HG03442 (cell line): ENCODE results near the gene NUP133.
"Not testable (repeated sequence)": the region's sequence is repeated elsewhere in the genome, so short reads cannot be mapped to it uniquely, and the experiment has no call there.

Experiments used
- ATAC-seq: cut with Tn5 transposase; IDR thresholded peaks from one replicate; pipeline ENCODE4 v1.9.1; 2021; ENCODE audit warnings: mild to moderate bottlenecking, moderate library complexity; ENCODE audit not compliant: unreplicated experiment

The NUP133 gene

DNA sequence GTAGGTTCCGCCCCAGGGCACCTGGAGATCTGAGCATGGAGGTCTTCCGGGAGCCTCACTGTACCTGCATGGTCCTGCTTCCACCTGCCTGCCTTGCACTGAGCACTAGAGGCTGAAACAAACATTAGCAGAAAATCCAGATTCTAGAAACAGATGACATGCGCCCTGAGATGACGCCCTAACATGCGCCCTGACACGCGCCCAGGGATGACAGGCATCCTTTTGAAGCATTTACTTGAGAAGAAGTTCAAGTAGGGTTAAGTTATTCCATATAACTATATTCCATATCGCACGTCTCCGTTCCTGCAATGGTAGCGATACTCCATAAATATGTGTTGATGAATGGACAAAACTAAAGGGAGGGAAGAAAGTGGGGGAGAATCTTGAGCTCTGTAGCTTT, 87.9 kb downstream of the NUP133 start:
- no peak for ATAC-seq

DNA sequence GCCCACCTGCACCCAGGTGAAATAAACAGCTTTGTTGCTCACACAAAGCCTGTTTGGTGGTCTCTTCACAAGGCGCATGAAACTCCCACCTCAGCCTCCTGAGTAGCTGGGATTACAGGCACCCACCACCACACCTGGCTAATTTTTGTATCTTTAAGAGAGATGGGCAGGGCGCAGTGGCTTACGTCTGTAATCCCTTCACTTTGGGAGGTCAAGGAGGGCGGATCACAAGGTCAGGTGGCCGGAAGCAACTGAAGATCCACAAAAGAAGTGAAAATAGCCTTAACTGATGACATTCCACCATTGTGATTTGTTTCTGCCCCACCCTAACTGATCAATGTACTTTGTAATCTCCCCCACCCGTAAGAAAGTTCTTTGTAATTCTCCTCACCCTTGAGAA, 89.6 kb downstream of the NUP133 start:
- ATAC-seq, result not testable (repeated sequence)

DNA sequence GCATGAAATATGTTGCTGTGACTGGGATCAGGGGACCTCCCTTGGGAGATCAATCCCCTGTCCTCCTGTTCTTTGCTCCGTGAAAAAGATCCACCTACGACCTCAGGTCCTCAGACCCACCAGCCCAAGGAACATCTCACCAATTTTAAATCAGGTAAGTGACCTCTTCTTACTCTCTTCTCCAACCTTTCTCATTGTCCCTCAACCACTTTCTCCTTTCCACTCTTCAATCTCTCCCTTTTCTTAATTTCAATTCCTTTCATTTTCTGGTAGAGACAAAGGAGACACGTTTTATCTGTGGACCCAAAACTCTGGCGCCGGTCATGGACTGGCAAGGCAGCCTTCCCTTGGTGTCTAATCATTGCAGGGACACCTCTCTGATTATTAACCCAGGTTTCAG, 95.3 kb downstream of the NUP133 start:
- not testable (repeated sequence) for ATAC-seq

DNA sequence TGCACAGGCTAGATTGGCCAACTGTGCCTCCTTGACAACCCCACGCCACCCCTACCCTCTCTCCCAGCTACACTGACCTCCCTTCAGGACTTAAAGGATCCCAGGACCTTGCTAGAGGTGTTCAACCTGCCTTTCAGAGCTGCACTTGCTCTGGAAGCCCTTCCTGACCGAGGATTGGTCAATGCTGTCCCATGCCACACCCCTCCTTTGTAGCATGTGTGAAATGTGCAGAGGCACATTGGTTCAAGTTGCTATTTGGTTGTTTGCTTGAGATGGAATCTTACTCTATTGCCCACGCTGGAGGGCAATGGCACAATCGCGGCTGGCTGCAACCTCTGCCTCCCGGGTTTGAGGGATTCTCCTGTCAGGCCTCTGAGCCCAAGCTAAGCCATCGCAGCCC, 96.1 kb downstream of the NUP133 start:
- ATAC-seq, result no peak

DNA sequence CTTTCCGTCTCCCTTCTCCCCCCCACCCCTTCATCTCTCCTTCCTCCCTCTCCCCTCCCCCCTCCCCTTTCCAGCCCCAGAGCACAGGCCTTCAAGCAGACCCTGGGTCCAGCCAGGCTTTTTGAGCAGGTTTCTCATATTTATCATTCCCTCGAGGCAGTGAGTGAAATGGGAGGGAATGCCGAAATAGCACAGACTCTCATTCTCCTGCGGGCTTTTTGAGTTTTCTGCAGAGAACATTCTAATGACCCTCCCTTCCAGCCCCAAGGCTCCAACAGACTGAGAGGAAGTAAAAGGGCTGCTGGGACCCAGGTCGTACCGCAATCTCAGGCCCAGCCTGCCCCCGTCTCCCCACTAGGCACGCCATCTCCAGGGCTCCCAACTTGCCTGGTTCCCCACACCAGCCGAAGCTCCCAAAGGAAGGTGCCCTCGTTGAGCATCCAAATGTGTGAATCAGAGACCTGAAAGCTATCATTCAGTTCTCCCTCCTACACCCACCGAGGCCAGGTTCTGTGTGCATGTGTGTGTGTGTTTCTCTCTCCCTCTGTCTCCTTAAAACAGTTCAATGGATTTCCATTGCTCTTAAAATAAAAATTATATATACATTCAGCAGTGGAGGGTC, 96.6 kb downstream of the NUP133 start:
- ATAC-seq, result no peak

DNA sequence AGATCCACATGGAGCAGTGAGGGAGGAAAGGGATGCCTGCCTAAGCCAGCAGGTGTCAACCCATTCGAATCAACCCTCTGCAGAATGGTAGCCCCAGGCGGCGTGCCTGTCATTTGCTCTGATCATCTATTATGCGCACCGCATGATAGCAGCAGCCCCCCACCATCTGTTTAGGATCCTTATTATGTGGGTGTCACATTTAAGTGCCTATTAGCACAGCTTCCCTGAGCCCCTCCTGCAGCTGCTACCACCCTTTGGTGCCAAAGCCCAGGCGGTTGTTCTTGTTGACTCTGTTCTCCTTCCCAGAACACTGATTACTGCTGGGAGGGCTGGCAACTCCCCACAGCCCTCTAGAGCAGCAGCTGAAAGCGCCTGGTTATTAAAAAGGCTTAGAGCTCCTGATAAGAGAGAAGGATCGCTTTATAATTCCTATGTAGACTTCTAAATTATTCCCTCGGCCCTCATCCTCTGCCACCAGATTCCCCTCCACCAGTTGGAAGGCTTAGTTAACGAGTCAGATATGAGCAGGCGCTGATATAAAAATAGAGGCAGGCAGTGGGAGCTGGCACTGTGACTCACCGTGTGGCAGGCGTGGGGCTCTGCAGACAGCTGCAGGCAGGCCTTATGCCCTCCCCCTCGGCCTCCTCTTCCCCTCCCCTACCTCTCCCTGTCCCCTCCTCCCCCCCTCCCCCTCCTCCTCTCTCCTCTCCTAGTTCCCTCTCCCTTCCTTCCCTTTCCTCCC, 97.3 kb downstream of the NUP133 start:
- no peak for ATAC-seq

DNA sequence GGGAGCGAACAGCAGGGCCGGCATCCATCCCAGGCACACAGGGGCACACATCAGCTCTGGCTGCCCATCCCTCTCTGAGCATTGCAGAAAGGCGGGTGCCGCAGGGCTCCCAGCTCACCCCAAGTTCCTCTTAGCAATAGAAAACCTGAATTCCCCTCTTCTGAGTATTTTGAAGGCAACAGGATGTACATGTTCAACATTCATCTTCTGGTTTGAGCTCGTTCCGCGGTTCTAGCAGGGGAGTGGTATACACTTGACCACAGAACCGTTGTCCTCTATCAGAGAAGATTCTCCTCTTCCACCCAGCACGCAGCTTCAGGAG, 97.8 kb downstream of the NUP133 start:
- no peak for ATAC-seq

DNA sequence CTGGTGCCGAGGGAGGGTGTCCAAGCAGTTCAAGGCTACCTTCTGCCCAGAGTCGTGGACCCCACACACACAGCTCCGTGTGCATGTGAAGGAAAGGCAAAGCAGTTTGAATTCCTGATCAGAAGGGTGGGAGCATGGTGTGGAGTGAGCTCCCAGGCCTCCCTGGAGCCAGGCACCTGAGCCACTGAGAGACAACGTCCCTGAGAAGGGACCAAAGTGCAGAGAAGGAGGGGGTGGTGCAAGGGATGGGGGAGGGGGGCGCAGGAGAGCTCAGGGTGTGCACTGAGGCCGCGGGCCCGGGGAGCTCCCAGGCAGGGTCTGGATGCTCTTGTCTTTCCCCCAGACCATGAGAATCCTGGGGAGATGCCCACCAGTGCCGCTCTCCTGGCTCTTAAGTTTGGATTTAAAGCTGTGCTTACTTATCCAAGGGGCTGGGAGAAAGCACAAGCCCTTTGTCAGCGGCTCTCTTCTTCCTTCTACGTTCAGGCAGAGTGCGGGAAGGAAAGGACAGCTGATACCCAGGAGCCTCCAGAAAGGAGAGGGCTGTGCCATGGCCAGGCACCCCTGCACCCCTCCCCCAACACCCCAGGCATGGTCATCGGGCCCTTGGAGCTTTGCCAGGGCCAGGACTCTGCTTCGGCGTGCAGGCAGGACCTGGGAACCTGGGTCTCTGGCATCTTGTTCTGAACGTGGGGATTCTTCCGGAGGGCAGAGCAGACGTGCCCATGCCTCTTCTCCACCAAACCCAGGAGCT, 98.3 kb downstream of the NUP133 start:
- no peak for ATAC-seq

DNA sequence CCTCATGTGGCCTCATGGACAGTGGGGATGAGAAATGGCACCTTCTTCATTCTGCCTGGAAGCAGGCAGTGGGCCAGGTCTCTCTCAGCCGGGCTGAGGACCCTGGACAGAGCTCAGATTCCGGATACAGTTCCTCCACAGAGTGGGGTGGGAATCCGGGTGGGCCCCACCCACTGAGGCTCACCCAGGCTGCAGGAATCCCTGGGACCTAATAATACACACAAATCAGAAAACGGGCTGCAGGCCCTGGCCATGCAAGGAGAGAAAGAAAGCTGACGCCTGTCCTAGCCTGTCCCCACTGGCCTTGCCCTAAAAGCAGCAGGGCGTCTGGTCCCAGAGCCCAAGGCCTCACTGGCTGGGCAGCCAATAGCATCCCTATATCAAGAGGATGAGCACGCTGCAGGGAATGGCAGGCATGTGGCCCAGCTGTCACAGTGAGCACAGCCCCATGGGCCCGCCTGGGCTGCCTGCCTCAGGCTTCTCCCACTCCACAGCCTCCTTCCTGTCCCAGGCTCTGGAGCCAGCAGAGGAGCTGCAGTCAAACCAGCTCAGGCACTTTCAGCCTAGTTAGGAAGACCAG, 99.6 kb downstream of the NUP133 start:
- ATAC-seq, result no peak

DNA sequence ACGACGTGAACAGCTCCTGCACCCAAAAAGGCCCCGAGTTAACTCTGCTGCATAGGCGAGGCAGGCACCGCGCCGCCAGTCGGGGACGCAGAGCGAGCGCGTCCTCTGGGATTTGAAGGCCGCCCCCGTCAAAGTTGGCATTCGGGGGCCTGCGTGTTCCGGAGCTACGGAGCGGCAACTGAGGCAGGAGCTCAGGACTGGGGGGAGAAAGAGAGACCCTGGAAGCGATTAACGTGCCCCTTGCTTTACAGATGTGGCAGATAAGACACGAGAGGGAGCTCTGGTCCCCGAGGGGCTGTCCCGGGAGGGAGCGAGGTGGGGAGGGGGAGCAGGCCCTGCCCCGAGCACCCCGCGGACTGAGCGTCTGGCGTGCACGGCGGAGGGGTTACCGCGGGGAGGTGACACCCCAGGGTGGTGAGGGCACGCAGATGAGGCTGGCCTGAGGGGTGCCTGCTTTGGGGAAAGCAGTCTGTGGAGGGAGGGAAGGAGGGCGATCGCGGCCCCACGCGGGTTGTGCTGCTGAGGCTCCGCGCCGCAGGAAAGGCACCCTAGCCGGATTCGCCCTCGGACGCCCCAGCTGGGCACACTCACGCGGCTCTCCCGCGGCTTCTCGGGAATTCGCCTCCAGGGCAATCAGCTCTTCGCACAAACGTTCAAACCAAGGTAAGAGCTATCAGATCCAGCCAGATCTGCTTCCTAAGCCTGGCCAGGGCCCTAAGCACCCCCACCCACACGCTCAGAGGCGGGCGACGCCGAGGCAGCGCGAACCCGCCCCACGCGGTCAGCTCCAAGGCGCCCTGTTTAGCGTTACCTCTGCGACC, 100.7 kb downstream of the NUP133 start:
- no peak for ATAC-seq

DNA sequence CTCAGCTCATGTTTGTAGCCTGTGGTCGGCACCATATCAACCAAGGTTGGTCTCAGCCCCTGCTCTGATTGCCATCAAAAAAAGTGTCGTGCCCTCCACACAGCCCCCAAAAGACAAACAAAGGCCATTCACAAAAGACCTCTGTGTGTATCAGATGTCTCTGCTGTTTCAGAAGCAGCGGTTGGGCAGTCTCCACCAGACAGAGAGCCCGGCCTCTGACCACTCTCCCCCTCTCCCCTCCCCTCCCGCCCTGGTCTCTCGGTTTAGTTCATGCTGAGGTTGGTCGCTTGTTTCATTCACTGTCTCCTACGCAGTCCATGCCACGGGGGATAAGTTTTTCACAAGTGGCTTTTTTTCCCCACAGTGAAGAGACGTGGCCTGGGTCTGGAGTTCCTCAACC, 101.3 kb downstream of the NUP133 start:
- ATAC-seq, result no peak

DNA sequence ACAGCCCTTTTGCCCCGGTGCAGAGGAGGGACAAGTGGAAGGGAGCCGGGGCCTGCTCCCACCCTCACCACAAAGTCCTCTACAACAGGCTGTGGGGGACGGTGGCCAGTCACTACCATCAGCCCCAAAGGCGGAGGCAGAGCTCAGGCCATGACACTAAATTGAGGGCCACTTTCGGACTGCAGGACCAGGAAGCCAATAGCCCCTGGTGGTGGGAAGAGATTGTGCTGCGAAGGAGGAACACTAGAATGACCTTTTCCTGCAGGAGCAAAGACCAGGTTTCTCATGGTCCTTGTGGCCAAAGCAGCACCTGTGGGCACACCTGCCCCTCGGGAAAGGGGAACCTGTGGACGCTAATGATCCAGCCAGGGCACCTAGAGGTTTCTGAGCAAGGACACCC, 104.6 kb downstream of the NUP133 start:
- ATAC-seq, result no peak

DNA sequence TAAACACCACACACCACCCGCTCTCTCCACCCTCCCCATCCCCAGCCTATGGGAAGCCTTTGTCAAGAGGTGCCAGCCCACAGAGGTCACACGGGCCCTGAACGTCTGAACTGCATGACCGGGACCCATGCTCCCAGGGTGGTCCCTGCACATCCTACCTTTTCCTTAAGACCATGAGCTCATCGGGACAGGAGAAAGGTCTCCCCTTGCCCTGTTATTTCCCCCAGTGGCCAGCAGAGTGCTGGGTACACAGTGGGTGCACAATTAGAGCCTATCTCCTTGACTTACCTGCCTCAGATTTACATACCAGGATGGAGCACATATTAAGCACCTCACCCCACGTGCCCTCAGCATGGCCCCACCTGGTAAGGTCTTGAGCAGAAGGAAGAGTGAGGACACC, 105.1 kb downstream of the NUP133 start:
- no peak for ATAC-seq

DNA sequence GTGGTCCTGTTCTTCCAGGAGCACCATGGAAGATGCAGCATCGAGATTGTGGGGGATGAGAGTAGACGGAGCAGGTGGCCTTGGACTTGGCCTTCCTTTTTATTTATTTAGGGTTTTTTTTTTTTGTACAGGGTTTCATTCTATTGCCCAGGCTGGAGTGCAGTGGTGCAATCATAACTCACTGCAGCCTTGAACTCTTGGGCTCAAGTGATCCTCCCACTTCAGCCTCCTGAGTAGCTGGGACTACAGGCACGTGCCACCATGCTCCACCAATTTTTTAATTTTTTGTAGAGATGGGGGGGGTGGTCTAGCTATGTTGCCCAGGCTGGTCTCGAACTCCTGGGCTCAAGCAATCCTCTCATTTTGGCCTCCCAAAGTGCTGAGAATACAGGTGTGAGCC, 105.8 kb downstream of the NUP133 start:
- not testable (repeated sequence) for ATAC-seq

DNA sequence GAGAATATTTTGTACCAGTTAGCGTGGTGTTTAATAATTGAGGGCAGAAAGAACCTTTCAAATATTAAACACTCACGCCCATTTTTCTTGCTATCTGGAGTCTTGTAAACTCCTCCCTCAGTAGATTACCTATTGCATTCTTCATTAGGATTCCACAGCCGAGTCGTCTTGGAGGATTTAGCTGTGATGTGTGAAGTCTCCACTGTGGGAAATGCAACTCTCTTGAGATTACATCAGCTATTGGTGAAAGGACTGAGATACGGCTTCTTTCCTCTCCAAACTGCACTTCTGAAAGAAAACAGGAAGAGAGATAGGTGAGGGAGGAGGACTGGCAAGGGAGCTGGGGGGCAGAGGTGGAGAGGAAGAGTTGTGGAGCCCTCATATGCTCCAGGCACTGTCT, 110.4 kb downstream of the NUP133 start:
- no peak for ATAC-seq

DNA sequence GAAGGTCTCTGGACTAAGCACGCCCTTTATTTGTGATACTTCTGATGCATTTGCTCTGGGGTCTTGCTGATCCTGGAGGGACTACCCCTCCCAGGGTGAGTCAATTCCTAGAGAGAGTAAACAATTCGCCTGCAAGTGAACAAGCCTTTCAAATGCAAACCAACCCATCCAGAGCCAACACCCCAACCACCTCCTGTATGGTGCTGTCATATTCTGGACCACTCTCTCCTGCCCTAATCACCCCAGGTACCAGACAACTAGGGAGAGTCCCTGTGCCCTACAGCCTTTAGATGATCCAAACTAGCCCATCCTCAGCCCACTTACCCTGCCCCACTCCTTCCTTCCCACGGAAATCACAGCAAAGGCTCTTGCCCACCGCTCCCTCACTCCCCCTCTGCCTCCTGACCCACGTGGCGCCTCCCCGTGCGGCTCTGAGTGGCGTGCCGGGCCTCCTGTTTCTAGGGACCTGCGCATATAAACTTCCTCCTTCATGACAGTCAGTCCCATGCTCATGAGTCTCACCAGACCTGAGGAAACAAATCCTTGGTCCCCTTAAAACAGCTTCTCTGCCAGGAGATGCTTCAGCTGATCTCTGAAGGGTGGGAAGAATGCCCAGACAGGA, 111.4 kb downstream of the NUP133 start:
- ATAC-seq, result no peak

DNA sequence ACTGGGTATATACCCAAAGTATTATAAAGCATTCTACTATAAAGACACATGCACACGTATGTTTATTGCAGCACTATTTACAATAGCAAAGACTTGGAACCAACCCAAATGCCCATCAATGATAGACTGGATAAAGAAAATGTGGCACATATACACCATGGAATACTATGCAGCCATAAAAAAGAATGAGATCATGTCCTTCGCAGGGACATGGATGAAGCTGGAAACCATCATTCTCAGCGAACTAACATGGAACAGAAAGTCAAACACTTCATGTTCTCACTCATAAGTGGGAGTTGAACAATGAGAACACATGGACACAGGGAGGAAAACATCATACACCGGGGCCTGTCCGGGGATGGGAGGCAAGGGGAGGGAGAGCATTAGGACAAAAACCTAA, 113.6 kb downstream of the NUP133 start:
- not testable (repeated sequence) for ATAC-seq

DNA sequence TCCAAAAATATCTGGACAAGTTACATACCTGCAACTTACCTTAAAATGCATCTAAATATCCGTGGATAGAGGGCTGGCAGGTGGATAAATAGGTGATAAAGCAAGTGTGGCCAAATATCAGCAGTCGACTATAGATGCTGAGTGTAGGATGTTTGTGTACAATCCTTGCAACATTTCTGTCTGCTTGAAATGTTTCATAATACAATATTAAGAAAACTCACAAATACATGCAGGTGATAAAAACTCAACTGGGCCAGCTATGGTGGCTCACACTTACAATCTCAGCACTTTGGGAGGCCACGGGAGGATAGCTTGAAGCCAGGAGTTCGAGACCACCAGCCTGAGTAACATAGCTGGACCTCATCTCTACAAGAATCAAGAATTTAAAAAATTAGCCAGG, 115.2 kb downstream of the NUP133 start:
- ATAC-seq, result no peak
